Measurements from ENCODE around the gene LYSMD4. TPM values are rescaled to one million over a fixed set of nuclear protein-coding genes. Genes with fewer than 3 reads are reported as not detected.

The LYSMD4 gene
- total RNA-seq, 4 donors from 2014 or later = 5.7 to 12.6 (median 8.6) TPM

DNA sequence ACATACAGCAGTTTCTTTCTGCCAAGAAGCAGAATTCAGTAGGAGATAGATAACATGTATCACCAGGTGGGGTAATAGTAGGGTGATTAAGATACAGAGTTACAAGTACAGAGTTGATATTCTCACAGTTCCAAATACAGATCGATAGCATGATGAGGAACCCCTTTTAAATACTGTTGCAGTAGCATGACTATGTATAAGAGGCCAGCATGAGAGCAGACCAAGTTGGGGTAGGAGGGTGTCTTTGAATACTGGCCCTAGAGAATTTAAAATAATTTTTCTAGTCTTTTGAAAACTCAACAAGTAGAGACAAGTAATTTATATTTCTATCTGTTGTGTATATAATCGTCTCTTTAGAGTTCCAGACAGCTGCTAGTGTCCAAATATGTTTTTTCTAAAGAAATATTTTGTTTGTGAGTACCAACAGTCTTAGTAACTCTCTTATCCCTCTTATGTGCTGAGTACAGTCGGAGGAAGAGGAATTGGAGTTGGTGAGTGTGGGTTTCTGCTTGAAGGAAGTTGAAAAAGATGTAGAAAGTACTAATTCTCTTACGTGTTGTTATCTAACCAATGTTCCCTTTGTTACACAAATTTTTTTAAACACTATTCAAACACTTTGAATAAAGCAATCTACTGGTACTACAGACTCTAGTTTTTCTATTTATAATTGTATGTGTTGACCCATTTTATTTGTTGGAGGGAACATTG, 30.2 kb downstream of the LYSMD4 start:
- TF ChIP-seq, protein P1, sequence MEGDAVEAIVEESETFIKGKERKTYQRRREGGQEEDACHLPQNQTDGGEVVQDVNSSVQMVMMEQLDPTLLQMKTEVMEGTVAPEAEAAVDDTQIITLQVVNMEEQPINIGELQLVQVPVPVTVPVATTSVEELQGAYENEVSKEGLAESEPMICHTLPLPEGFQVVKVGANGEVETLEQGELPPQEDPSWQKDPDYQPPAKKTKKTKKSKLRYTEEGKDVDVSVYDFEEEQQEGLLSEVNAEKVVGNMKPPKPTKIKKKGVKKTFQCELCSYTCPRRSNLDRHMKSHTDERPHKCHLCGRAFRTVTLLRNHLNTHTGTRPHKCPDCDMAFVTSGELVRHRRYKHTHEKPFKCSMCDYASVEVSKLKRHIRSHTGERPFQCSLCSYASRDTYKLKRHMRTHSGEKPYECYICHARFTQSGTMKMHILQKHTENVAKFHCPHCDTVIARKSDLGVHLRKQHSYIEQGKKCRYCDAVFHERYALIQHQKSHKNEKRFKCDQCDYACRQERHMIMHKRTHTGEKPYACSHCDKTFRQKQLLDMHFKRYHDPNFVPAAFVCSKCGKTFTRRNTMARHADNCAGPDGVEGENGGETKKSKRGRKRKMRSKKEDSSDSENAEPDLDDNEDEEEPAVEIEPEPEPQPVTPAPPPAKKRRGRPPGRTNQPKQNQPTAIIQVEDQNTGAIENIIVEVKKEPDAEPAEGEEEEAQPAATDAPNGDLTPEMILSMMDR (IDR thresholded peaks at IDR 0.05; ENCODE audit: low read depth) = no peak

DNA sequence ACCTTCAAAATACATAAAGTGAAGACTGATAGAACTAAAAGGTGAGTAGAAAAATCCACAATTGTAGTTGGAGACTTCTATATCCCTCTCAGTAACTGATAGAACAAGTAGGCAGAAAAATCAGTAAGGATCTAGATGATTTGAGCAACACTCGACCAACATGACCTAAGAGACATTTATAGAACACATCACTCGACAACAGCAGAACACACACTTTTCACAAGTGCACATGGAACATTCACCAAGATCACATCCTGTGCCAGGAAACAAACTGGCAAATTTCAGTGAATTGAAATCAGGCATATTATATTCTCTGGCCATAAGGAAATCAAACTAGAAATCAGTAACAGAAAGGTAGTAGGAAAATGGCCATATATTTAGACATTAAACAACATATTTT, 37.1 kb downstream of the LYSMD4 start:
- TF ChIP-seq, protein P1 (IDR thresholded peaks at IDR 0.05; ENCODE audit: low read depth) = no peak

DNA sequence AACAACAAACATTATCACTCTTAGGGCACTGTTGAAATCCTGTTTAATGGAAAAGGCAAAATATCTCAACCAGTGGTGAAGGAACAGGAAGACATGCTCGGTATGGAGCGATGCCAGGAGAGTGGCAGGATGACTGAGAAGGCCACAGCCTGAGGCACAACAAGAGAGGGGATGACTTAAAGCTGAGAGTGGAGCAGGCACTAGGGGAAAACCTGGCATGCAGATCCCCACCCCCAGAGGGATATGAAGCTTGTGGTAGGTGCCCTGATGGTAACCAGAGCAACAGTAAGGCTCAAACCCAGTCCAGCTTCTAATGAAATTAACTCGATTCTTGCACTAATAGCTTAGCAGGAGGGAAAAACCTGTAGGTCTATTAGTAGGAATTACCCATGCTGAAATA, 40.4 kb downstream of the LYSMD4 start:
- TF ChIP-seq, protein P1 (IDR thresholded peaks at IDR 0.05; ENCODE audit: low read depth) = no peak

DNA sequence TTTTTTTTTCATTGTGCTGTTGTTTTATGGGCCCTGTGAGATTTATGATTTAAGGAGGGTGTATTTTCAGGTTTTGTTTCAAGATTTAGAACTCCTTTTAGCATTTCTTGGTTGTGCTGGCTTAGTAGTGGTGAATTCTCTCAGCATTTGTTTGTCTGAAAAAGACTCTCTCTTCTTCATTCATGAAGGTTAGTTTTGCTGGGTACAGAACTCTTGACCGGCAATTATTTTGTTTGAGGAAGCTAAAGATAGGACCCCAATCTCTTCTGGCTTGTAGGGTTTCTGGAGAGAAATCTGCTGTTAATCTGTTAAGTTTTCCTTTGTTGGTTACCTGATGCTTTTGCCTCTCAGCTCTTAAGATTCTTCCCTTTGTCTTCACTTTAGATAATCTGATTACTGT, 46.9 kb downstream of the LYSMD4 start:
- TF ChIP-seq, protein P1 (IDR thresholded peaks at IDR 0.05; ENCODE audit: low read depth) = no peak

DNA sequence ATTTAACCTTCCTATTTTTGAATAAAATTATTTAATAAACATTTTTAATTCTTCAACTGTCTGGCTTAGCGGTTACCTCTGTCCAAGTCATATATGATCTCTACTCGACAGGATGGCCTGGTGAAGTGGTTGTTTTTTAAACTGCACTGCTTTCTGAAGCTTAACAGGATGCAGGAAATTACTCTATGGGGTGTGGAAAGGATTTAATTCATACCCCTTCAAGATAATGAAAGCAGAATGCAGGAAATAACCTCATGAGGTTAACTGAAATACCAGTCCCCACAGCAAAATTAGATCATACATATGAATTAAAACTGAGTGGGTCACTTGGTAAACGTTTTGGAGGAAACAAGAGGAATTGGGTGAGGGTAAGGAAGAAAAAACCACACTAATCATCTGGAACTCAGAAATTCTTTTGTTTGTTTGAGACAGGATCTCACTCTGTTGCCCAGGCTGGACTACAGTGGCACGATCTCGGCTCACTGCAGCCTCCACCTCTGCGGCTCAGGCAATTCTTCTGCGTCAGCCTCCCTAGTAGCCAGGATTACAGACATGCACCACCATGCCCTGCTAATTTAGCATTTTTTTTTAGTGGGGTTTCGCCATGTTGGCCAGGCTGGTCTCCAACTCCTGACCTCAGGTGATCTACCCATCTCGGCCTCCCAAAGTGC, 50.1 kb downstream of the LYSMD4 start:
- TF ChIP-seq, protein P1 (IDR thresholded peaks at IDR 0.05; ENCODE audit: low read depth) = no peak

DNA sequence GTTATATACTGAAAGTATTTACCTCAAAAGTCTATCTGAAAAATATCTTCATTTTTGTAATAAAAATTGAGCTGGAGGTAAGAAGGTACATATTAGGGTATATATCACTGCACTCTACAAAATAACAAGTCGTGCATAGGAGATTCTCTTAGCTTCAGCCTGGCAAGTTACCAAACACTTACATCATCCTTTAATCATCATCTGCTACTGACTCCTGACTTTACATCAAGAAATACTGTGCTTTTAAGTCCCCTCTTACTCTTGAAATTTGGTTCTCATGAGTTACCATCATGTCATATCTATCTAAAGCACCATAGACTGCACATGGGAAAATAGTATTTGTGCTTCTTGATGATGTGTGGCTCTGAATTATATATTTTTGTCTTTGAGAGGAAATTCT, 50.8 kb downstream of the LYSMD4 start:
- TF ChIP-seq, protein P1 (IDR thresholded peaks at IDR 0.05; ENCODE audit: low read depth) = no peak

DNA sequence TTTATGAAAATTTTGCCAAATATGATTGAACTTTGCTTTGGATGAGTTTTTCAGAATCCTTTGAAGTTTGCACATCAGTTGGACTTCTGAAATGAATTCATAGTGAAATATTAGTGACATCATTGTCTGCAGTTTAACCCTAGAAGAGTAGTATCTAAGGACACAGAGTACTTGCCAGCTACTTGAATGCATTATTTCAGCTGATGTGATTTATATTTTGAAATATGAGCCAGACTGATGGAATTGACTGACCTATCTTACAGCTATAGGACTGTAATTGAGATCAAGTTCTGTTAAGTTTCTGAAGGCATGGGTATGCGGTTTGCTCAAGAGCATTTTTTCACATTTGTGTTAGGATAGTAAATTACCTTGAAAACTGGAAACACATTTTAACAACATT, 51.2 kb downstream of the LYSMD4 start:
- TF ChIP-seq, protein P1 (IDR thresholded peaks at IDR 0.05; ENCODE audit: low read depth) = no peak
